Kidney (tissue), 14 donors: ENCODE measurements around the gene ZNF273. TPM values are rescaled to one million over a fixed set of nuclear protein-coding genes. Genes with fewer than 3 reads are reported as not detected.
A peak's percentile ranks its signal among the peaks of the same experiment; 100 is the strongest.

Experiments used
- DNase-seq, 5 donors: peaks; one replicate each; pipeline ENCODE4 v3.0.0-alpha.2; 2013 to 2020
- FAIRE-seq: peaks from 2 replicates; lab custom pipeline; 2012; peaks lifted over from hg19 to GRCh38; lab: Jason Lieb, UNC
- H3K27ac ChIP-seq, 2 donors: one replicate each; pipeline ENCODE4 v1.7.0; 2013; ENCODE audit warnings: low read depth in 2 of 2, low read length in 2 of 2, inconsistent platforms in 1 of 2
- H3K27me3 ChIP-seq: one replicate; pipeline ENCODE4 v1.7.1; 2013; ENCODE audit warnings: low read length, inconsistent platforms; ENCODE audit not compliant: control insufficient read depth, insufficient read depth
- H3K36me3 ChIP-seq, 3 donors: one replicate each; pipeline versions ENCODE4 v1.7.0 to v1.7.1; 2013; ENCODE audit warnings: low read length in 3 of 3, control low read depth in 1 of 3, inconsistent platforms in 1 of 3; ENCODE audit not compliant: insufficient read depth in 3 of 3, control insufficient read depth in 2 of 3
- H3K4me1 ChIP-seq, 3 donors: one replicate each; pipeline versions ENCODE4 v1.7.0 to v1.7.1; 2013; ENCODE audit warnings: low read length in 3 of 3, inconsistent platforms in 1 of 3, low read depth in 1 of 3; ENCODE audit not compliant: control insufficient read depth in 2 of 3, insufficient read depth in 2 of 3
- H3K4me3 ChIP-seq, 3 donors: one replicate each; pipeline versions ENCODE4 v1.7.0 to v1.8.1; 2013; ENCODE audit warnings: low read length in 3 of 3, control low read depth in 1 of 3, inconsistent platforms in 1 of 3
- H3K9ac ChIP-seq, 3 donors: one replicate each; pipeline versions ENCODE4 v1.7.0 to v1.7.1; 2013; ENCODE audit warnings: low read length in 3 of 3, control low read depth in 1 of 3, inconsistent platforms in 1 of 3
- H3K9me3 ChIP-seq, 3 donors: one replicate each; pipeline versions ENCODE4 v1.7.0 to v1.7.1; 2013; ENCODE audit warnings: low read length in 3 of 3, control low read depth in 1 of 3, inconsistent platforms in 1 of 3; ENCODE audit not compliant: control insufficient read depth in 2 of 3, insufficient read depth in 1 of 3
- CTCF ChIP-seq: IDR thresholded peaks from 3 replicates; pipeline ENCODE4 v1.5.1; 2012; ENCODE audit warnings: mild to moderate bottlenecking, moderate library complexity, borderline replicate concordance; ENCODE audit not compliant: insufficient read depth; ENCODE audit errors: extremely low read depth
- intact Hi-C: fragments of 100-400 bp; cut with DNase I; formaldehyde crosslinking; loops from one replicate; pipeline ENCODE4 v1.11.1; 2022
- polyA plus RNA-seq: library from polyadenylated mRNA; stranded (reverse); fragments of 350-450 nt; fragmentation: Illumina TruSeq; extraction: RNeasy Lipid Tissue Mini Kit (QIAGEN cat#74804); gene quantifications from one replicate; pipeline ENCODE4 v1.2.3, GENCODE V29; 2014; ENCODE audit warnings: low read depth, low replicate concordance; ENCODE audit not compliant: insufficient read depth
- total RNA-seq: library from RNA; stranded (reverse); fragmentation: NEBNext Ultra II Directional; extraction: Animal tissue kit (Norgen Biotek cat#: 25700); gene quantifications from one replicate; pipeline ENCODE4 v1.2.1, GENCODE V29; 2021
- donor health status: control.
- donor health status: control.
- donor health status: control.
- donor health status: control.
- donor health status: control.
- donor health status: DM: yes; HTN: yes; CAD: no.
- donor health status: Normal renal cell carcinoma (clear cell type).

Gene ZNF273
- total and polyA plus RNA-seq, 2 donors from 2014 or later, result 1.7 to 5.4 TPM

- no peak for FAIRE-seq
- intact Hi-C loops, result no loop called here
- Histone ChIP-seq H3K27me3 (peaks cover 2% of the 10 kb centered on the region), H3K36me3 (no peaks in the 10 kb centered on the region), H3K9ac (no peak overlapping the region), H3K27ac (no peak overlapping the region), H3K9me3 (no peaks in the 10 kb centered on the region), H3K4me3 (peak overlapping the region in 2 of 3 donors; percentile 25 to 62), H3K4me1 (peaks cover 0 to 8% (median 0%) of the 10 kb centered on the region in 3 donors)
- TF ChIP-seq CTCF, result peak; percentile 19
- peak; percentile 35 to 67 (median 58) for DNase-seq
Measured at GRCh38 chr7:64887756-64888508, 15.1 kb upstream of the ZNF273 start.

GRCh38 chr7:64888561-64888900, 14.5 kb upstream of the ZNF273 start:
- FAIRE-seq (no peak), DNase-seq (peak in 1 of 5 donors; percentile 67)
- Histone ChIP-seq H3K4me1 (peaks cover 0 to 8% (median 0%) of the 10 kb centered on the region in 3 donors), H3K9ac (no peak overlapping the region), H3K36me3 (no peaks in the 10 kb centered on the region), H3K4me3 (peak overlapping the region; percentile 25 to 62 (median 33)), H3K27ac (no peak overlapping the region), H3K9me3 (no peaks in the 10 kb centered on the region), H3K27me3 (peaks cover 2% of the 10 kb centered on the region)
- intact Hi-C loops, result no loop called here
- TF ChIP-seq CTCF, result no peak

- peaks cover 2% of the 10 kb centered on the region for H3K27me3 ChIP-seq
- FAIRE-seq, result no peak
- H3K27ac ChIP-seq, result no peak overlapping the region
- peak overlapping the region; percentile 4 to 62 (median 33) for H3K4me3 ChIP-seq
- intact Hi-C loops, result no loop called here
- H3K4me1 ChIP-seq, result peaks cover 0 to 8% (median 0%) of the 10 kb centered on the region in 3 donors
- peak; percentile 32 to 76 (median 38) for DNase-seq
- H3K9ac ChIP-seq, result no peak overlapping the region
- no peak for TF ChIP-seq CTCF
- no peaks in the 10 kb centered on the region for H3K36me3 ChIP-seq
- H3K9me3 ChIP-seq, result no peaks in the 10 kb centered on the region
Measured at GRCh38 chr7:64888901-64889685, 14.0 kb upstream of the ZNF273 start.
